BLaER1 (cell line): ENCODE measurements around the gene MEGF11.
A peak's percentile ranks its signal among the peaks of the same experiment; 100 is the strongest.

Experiments used
- H3K27ac ChIP-seq: shearing (Covaris generic); formaldehyde crosslinking; 2 replicates; pipeline ENCODE4 v1.8.1; 2022
- H3K27me3 ChIP-seq: shearing (Covaris generic); formaldehyde crosslinking; 2 replicates; pipeline ENCODE4 v1.8.1; 2022
- H3K36me3 ChIP-seq: shearing (Covaris generic); formaldehyde crosslinking; 2 replicates; pipeline ENCODE4 v1.8.1; 2022
- H3K4me1 ChIP-seq: shearing (Covaris generic); formaldehyde crosslinking; 2 replicates; pipeline ENCODE4 v1.8.1; 2022
- H3K4me2 ChIP-seq: shearing (Covaris generic); formaldehyde crosslinking; 2 replicates; pipeline ENCODE4 v1.8.1; 2022
- H3K4me3 ChIP-seq: shearing (Covaris generic); formaldehyde crosslinking; 2 replicates; pipeline ENCODE4 v1.8.1; 2022
- H3K9ac ChIP-seq: shearing (Covaris generic); formaldehyde crosslinking; 2 replicates; pipeline ENCODE4 v1.8.1; 2022
- H3K9me3 ChIP-seq: shearing (Covaris generic); formaldehyde crosslinking; 2 replicates; pipeline ENCODE4 v1.8.1; 2022
- H4K20me1 ChIP-seq: shearing (Covaris generic); formaldehyde crosslinking; 2 replicates; pipeline ENCODE4 v1.8.1; 2022
- Cebpa-rat ChIP-seq: shearing (Covaris generic); IDR thresholded peaks from 2 replicates; pipeline ENCODE4 v1.8.1; 2022

Gene MEGF11

DNA sequence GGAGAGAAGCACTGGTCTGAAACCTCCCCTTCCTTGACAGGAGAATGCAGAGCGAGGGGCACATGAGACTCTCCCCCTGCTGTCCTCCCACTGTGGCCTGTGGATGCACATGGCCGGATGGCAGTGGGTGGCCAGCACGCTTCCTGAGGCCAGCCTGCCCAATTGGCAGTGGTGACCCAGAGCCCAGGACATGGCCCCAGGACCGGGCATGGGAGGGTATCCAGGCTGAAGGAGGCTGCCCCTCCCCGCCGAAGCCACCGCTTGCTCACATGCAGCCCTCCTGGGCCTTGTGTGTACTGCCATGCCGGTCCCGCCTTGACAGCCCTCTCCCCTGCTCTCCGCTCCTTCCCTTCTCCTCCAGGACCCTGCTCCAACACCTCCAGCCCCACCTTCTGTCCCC is 100.9 kb downstream of the MEGF11 start:
- H3K36me3 ChIP-seq: no peaks in the 10 kb centered on the region
- no peaks in the 10 kb centered on the region for H4K20me1 ChIP-seq
- H3K27ac ChIP-seq: no peak overlapping the region
- H3K9ac ChIP-seq: no peak overlapping the region
- no peak overlapping the region for H3K4me2 ChIP-seq
- H3K4me3 ChIP-seq: no peak overlapping the region
- no peaks in the 10 kb centered on the region for H3K27me3 ChIP-seq
- no peaks in the 10 kb centered on the region for H3K9me3 ChIP-seq
- H3K4me1 ChIP-seq: peaks cover 29% of the 10 kb centered on the region
- no peak for TF ChIP-seq Cebpa-rat

DNA sequence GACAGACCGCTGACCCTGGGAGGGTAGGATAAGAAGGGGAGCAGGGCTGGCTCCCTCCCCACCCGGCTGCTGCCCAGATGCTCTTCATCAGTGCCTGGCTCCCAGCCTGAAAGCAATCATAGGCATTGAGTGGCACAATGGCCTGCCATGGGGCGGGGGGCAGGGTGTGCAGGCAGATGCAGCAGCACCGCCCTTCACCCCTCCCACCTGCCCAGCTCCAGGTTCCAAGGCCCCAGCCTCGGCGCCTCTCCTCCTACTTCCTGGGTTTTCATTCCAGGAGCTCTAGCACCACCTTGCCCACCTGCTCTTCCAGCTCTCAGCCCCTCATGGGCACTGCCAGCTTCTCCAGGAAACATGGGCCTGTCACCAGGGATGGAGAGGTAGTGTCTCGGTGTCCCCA is 101.7 kb downstream of the MEGF11 start:
- Histone ChIP-seq H3K27me3 (no peaks in the 10 kb centered on the region), H4K20me1 (no peaks in the 10 kb centered on the region), H3K4me1 (peaks cover 38% of the 10 kb centered on the region), H3K9me3 (no peaks in the 10 kb centered on the region), H3K4me2 (no peak overlapping the region), H3K36me3 (no peaks in the 10 kb centered on the region), H3K9ac (no peak overlapping the region), H3K27ac (no peak overlapping the region), H3K4me3 (no peak overlapping the region)
- TF ChIP-seq Cebpa-rat: no peak

DNA sequence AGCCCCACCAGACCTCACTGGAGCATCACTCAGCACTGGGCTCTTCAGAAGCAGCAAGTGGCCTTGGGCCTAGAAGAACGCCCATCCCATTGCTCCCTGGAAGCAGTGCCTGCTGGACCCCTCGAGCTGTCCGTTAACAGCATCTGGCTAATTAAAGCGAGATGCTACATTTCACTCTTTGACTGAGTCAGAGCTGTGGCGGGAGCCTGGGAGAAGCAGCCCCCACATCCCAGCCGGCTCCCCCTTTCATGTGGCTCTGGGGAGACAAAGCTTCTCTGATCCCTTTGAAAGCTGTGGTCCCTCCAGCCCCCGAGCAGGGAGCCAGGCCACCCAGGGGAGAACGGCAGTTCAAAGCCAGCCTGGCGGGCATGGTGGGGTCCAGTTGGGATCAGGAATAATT is 103.7 kb downstream of the MEGF11 start:
- no peak for TF ChIP-seq Cebpa-rat
- Histone ChIP-seq H3K27me3 (no peaks in the 10 kb centered on the region), H3K4me2 (no peak overlapping the region), H3K27ac (no peak overlapping the region), H3K4me3 (no peak overlapping the region), H3K9ac (no peak overlapping the region), H4K20me1 (no peaks in the 10 kb centered on the region), H3K4me1 (peaks cover 54% of the 10 kb centered on the region), H3K9me3 (no peaks in the 10 kb centered on the region), H3K36me3 (no peaks in the 10 kb centered on the region)

DNA sequence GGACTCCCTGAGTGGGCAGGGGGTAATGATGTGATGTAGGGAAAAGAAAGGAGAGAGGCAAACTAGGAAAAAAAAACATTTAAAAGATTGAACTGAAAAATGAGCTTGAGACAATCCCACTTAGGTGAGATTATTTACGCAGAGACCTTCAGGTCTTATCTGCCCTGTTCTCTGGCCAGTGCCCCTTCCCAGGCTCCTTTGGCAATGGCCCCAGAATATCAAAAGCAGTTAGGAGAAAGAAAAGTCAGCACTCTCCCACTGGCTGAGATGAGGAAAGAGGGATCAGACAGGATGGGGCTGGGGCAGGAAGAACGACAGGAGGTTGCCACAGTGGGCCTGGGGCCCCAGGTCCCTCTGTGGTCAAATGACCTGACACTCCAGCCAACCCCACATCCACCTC is 105.4 kb downstream of the MEGF11 start:
- Histone ChIP-seq H3K36me3 (no peaks in the 10 kb centered on the region), H3K9me3 (no peaks in the 10 kb centered on the region), H3K27ac (no peak overlapping the region), H3K9ac (no peak overlapping the region), H3K27me3 (no peaks in the 10 kb centered on the region), H4K20me1 (no peaks in the 10 kb centered on the region), H3K4me3 (no peak overlapping the region), H3K4me2 (no peak overlapping the region), H3K4me1 (peaks cover 43% of the 10 kb centered on the region)
- no peak for TF ChIP-seq Cebpa-rat

DNA sequence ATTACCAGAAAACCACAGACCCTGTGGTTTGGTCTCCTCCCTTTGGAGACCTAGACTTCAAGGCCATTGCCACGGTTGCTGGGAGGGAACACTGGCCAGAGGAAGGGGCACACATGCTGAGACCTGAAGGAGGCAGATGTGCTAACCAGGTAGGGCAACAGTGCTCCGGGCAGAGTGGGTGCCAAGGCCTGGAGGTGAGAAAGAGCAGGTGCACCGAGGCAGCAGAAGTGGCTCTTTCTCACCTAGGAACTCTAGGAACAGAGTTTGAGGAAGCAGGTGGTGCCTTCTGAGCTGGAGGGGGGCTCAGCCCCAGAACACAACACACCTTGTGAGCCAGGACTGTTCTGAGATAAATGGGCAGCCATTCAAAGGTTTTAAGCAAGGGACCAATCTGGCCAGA is 106.1 kb downstream of the MEGF11 start:
- H4K20me1 ChIP-seq: no peaks in the 10 kb centered on the region
- H3K4me1 ChIP-seq: peaks cover 35% of the 10 kb centered on the region
- no peak overlapping the region for H3K9ac ChIP-seq
- no peaks in the 10 kb centered on the region for H3K27me3 ChIP-seq
- no peak for TF ChIP-seq Cebpa-rat
- 0 out of 2 replicates have a peak overlapping the region, but pooled peaks have one; percentile 6 for H3K27ac ChIP-seq
- H3K36me3 ChIP-seq: no peaks in the 10 kb centered on the region
- no peaks in the 10 kb centered on the region for H3K9me3 ChIP-seq
- peak overlapping the region; percentile 55 for H3K4me2 ChIP-seq
- H3K4me3 ChIP-seq: no peak overlapping the region

DNA sequence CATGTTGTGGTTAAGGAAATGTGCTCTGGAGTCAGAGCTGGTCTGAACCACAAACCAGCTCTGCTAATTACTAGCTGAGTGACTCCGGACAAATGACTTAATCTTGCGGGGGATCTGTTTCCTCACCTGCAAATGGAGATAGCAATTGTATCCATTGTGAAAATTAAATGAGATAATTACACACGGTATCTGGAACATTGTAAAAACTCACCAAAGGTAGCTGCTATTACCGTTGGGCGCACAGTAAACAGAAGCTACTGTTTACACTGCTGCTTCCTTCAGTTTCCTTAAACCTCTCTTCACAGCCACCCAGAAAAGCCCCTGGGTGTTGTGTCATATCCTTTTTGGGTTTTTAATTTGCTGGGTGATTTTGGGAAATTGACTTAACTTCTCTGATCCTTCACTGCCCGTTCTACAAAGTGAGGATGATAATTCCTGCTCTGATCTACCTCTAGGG is 107.8 kb downstream of the MEGF11 start:
- Histone ChIP-seq H3K27ac (peak overlapping the region; percentile 11; the same call in 1 of the 2 replicates), H3K4me1 (peaks cover 35% of the 10 kb centered on the region), H3K4me3 (no peak overlapping the region), H3K9me3 (no peaks in the 10 kb centered on the region), H3K36me3 (no peaks in the 10 kb centered on the region), H4K20me1 (no peaks in the 10 kb centered on the region), H3K4me2 (peak overlapping the region; percentile 55), H3K9ac (no peak overlapping the region), H3K27me3 (no peaks in the 10 kb centered on the region)
- TF ChIP-seq Cebpa-rat: no peak

DNA sequence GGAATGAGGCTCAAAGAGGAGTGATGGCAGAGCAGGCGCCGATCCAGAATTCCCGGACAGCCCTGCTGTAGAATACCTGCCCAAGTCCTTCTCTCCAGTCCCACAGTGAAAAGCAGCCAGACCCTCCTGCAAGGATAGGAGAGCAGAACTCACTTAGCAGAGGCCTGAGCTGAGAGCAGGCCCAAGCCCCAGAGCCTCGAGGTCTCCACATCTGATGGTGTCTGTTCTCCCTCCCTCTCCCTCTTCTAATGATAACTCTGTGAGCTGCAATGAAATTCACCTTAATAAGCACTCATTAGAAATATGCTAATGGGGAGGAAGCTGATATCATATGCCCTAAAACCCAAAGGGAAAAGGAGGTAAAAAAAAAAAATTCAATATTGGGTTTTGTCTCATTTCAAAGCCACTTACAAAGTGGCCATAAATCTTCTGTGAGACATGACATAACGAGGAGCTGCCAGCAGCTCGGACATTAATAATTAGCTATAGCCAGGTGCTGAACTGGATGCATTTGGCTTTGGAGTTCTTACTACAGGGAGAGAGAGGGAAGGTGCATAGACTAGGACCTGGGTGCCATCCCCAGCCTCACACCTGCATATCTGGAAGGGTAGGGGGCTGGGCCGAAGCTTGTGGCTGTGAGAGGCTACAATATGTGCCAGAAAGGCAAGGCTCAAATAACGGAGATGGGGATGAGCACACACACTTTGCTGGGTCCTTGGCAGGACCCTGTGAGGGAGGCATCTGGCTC is 108.4 kb downstream of the MEGF11 start:
- Histone ChIP-seq H4K20me1 (no peaks in the 10 kb centered on the region), H3K4me2 (peak overlapping the region; percentile 55), H3K9me3 (no peaks in the 10 kb centered on the region), H3K27ac (peak overlapping the region; percentile 39; the same call in 1 of the 2 replicates), H3K4me1 (peaks cover 35% of the 10 kb centered on the region), H3K9ac (no peak overlapping the region), H3K4me3 (no peak overlapping the region), H3K27me3 (no peaks in the 10 kb centered on the region), H3K36me3 (no peaks in the 10 kb centered on the region)
- no peak for TF ChIP-seq Cebpa-rat

DNA sequence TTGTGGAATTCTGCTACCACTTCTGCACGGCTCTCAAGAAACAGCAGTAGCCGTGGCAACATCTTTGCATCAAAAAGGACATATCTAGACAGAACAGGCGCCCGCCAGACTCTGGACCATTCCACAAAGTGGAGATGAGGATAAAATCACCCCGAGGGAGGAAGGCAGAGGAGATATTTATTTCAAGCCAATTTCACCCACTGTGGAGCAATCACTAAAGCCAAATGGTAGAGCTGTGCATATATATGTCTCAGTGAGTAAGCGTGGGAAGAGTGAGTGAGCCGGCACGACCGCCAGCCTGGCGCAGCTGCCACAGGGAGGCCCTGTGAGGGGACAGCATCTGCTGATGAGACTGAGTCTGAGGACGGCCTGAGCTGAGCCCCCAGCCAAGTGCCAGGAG is 111.3 kb downstream of the MEGF11 start:
- no peak overlapping the region for H3K27ac ChIP-seq
- TF ChIP-seq Cebpa-rat: no peak
- H3K4me2 ChIP-seq: no peak overlapping the region
- no peaks in the 10 kb centered on the region for H3K36me3 ChIP-seq
- H3K27me3 ChIP-seq: no peaks in the 10 kb centered on the region
- no peaks in the 10 kb centered on the region for H4K20me1 ChIP-seq
- H3K4me1 ChIP-seq: peaks cover 30% of the 10 kb centered on the region
- no peak overlapping the region for H3K9ac ChIP-seq
- no peaks in the 10 kb centered on the region for H3K9me3 ChIP-seq
- H3K4me3 ChIP-seq: no peak overlapping the region

DNA sequence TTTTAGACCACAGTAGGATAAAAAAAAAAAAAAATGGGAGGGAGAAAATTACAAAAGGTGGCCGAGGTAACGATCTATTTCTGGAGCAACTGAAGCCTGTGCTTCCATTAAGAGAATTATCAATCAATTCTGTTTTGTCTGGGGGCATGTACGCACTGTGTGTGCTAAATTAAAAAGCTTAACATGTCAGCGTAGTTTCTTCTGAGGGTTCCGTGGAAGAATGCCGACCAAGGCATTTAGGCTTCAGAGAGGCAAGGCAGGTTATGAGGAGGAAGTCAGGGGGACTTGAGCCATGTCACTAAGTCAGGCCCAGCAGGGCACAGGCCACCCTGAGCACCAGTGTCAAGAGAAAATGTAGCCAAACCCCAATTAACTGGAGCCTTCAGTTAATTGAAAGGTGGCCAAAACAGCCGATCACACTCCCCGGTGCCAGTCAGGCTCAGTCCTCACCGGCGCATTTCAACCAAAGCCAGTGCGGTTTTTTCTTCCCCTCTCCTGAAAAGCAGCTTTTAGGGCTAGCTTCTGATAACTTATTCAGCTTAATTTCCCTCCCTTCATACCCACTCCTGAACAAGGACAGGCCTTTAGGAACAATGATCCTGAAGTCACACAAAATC is 113.9 kb downstream of the MEGF11 start:
- H3K4me2 ChIP-seq: no peak overlapping the region
- no peak overlapping the region for H3K27ac ChIP-seq
- H3K36me3 ChIP-seq: no peaks in the 10 kb centered on the region
- H3K9ac ChIP-seq: no peak overlapping the region
- H3K4me3 ChIP-seq: no peak overlapping the region
- TF ChIP-seq Cebpa-rat: no peak
- H4K20me1 ChIP-seq: no peaks in the 10 kb centered on the region
- H3K27me3 ChIP-seq: no peaks in the 10 kb centered on the region
- peaks cover 10% of the 10 kb centered on the region for H3K4me1 ChIP-seq
- H3K9me3 ChIP-seq: no peaks in the 10 kb centered on the region

DNA sequence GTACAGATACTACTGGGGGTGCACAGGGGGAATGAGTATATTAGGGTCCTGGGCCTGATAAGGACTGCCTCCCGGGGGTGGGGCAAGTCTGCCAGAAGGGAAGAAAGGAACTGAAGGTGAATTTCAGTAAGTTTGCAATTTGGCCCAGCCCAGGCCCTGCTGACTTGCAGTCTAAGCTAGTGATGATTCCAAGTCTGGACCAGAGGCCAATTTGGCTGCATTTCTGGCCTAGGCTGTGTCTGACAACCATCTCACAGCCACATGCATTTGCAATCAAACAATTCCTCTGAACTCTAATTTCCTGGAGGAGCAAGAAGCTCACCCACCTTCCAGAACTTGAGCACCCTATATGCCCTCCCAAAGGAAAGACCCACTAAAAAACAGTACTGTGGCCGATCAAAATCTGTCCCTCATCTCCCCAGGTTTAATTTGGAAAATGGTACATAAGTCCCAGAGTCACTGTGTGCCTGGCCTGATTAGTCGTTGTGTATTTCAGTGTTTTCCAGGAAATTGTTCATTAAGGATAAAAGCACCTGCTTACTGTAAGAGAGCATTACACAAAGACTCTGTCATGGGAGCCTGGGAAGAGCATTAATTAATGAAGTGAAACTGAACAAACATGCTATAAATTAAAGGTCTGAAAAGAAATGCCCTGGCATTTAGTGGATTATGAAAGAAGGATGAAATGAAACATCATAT is 114.5 kb downstream of the MEGF11 start:
- TF ChIP-seq Cebpa-rat: no peak
- Histone ChIP-seq H3K27me3 (no peaks in the 10 kb centered on the region), H3K4me1 (peaks cover 6% of the 10 kb centered on the region)

More for the DNA sequence above, 114.5 kb downstream of the MEGF11 start:
- Histone ChIP-seq H3K9me3 (no peaks in the 10 kb centered on the region), H3K36me3 (no peaks in the 10 kb centered on the region), H4K20me1 (no peaks in the 10 kb centered on the region), H3K27ac (no peak overlapping the region), H3K9ac (no peak overlapping the region), H3K4me2 (no peak overlapping the region), H3K4me3 (no peak overlapping the region)
